GM06990 (cell line): ENCODE measurements around the gene PCCA.
"Not testable (repeated sequence)": the region's sequence is repeated elsewhere in the genome, so short reads cannot be mapped to it uniquely, and the experiment has no call there.

Experiments used
- DNase-seq: peaks from one replicate; pipeline ENCODE4 v3.0.0-alpha.2; 2011; ENCODE audit not compliant: insufficient read length; ENCODE audit errors: extremely low read depth
- H3K27me3 ChIP-seq: replicated peaks from 2 replicates; pipeline ENCODE4 v1.6.0; 2011; ENCODE audit warnings: low read length; ENCODE audit not compliant: control insufficient read depth, insufficient read depth
- H3K36me3 ChIP-seq: 2 replicates; pipeline ENCODE4 v1.5.1; 2011; ENCODE audit warnings: low read length; ENCODE audit not compliant: control insufficient read depth, insufficient read depth
- H3K4me3 ChIP-seq: replicated peaks from 2 replicates; pipeline ENCODE4 v1.5.1; 2011; ENCODE audit warnings: low read depth, mild to moderate bottlenecking, control low read depth, low read length
- TF ChIP-seq, protein P1 (sequence below): IDR thresholded peaks from 2 replicates; pipeline ENCODE4 v1.5.1; 2011; ENCODE audit warnings: low read length, control low read depth, mild to moderate bottlenecking, inconsistent platforms; ENCODE audit not compliant: insufficient read depth, poor library complexity, severe bottlenecking

The PCCA gene

DNA sequence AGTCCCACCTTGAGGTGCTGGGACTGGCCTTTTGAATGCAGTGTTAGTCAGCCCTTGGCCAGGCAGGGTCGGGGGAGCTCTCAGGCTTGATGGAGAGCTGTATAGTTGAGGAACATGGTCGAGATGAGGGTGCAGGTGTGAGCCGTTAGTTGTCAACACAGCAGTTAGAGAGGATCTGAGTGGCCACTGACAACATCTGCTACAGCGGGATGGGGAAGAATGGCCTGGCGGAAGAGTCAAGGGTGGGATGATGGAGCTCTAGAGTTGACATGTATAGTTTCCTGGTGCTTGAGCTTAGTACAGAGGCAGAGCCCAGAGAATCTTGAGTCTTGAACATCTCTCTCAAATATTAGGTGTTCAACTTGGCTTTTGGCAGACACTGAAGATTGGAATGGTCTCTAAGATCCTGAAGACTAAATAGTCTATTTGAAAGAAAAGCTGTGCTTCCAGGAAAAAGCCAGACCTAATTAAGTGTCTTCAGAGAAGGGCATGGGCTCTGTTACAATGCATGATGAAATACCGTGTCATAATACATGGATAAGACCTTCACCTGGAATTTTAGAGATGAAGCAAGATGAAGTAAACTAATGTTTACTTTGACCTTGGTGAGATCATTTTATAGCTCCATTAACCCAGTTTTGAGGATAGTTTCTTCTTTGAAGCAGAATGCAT, 9.7 kb downstream of the PCCA start:
- no peak for DNase-seq
- TF ChIP-seq, protein P1, sequence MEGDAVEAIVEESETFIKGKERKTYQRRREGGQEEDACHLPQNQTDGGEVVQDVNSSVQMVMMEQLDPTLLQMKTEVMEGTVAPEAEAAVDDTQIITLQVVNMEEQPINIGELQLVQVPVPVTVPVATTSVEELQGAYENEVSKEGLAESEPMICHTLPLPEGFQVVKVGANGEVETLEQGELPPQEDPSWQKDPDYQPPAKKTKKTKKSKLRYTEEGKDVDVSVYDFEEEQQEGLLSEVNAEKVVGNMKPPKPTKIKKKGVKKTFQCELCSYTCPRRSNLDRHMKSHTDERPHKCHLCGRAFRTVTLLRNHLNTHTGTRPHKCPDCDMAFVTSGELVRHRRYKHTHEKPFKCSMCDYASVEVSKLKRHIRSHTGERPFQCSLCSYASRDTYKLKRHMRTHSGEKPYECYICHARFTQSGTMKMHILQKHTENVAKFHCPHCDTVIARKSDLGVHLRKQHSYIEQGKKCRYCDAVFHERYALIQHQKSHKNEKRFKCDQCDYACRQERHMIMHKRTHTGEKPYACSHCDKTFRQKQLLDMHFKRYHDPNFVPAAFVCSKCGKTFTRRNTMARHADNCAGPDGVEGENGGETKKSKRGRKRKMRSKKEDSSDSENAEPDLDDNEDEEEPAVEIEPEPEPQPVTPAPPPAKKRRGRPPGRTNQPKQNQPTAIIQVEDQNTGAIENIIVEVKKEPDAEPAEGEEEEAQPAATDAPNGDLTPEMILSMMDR = no peak
- Histone ChIP-seq H3K4me3 (no peak overlapping the region), H3K36me3 (no peaks in the 10 kb centered on the region), H3K27me3 (no peaks in the 10 kb centered on the region)

DNA sequence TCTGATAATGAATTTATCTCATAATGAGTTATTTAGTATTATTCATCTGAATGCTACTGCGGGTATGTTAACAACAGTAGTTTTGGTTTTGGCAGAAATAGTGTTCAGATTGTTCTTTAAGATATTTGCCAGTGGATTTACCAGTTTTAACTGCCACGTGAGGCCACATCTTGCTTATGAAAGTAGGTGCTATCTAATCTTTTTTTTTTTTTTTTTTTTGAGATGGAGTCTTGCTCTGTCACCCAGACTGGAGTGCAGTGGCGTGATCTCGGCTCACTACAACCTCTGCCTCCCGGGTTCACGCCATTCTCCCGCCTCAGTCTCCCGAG, 10.2 kb downstream of the PCCA start:
- DNase-seq, H3K36me3 ChIP-seq, H3K4me3 ChIP-seq, H3K27me3 ChIP-seq: not testable (repeated sequence)

DNA sequence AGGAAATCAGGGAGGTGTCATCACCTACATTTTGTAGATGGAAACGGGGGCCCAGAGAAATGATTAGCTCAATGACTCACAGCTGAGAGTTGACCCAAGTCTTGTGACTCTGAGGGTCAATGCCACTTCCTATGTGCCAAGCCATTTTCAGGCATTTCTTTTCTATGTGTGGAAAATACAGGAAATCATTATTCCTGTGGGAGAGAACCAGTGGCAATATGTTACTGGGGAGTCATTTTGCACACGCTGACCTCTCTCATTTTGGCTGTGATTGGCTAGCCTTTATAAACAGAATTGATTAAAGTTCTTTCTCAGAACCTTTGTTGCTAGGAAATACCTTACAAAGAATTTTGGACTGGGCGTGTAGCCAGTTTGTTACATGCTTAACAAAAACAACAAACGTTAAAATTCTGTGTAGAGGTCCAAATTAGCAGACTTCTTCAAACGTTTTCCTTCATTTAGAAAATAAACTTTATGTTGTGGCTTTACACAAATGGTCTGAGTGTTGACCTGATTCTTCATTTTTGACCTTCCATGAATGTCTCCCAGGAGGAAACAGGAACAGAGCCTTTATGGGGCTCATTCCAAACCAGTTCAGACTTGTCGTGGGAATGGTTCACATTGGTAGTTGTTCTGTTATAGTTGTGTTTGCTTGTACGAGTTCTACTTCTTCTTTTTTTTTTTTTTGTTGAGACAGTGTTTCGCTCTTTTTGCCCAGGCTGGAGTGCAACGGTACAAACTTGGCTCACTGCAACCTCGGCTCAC, 11.4 kb downstream of the PCCA start:
- TF ChIP-seq, protein P1 = no peak
- H3K27me3 ChIP-seq = no peaks in the 10 kb centered on the region
- no peak for DNase-seq
- H3K36me3 ChIP-seq = no peaks in the 10 kb centered on the region
- no peak overlapping the region for H3K4me3 ChIP-seq

DNA sequence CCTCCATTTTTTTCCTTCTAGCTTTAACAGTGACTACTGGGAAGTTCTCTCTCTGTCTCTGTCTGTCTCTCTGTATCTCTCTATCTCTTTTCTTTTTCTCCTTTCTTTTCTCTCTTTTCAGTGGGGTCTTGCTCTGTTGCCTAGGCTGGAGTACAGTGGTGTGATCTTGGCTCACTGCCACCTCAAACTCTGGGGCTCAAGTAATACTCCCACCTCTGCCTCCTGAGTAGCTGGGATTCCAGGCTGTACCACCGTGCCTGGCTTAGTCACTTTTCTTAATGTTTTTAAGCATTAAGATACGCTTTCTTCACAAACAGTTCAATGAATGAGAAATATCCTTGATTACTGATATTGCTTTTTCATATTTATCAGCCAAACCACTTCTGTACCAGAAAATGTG, 13.1 kb downstream of the PCCA start:
- DNase-seq = no peak

DNA sequence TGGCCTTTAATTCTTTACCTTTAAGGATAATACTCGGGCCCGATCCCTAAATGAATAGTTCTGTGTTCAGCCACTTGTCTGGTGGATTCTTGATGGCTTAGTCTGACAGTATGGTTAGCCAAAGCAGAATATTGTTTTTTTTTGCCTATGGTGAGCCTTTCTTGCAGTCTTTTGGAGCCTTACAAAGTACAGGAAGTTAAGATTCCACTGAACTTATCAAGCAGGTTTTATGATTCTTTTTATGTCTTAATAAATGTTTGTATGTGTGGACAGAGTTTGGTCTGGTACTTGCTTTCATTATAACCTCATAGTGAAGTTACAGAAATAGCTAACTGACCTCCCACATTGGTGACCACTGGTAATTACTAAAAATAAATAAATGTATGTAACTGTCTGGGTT, 17.1 kb downstream of the PCCA start:
- no peaks in the 10 kb centered on the region for H3K36me3 ChIP-seq
- no peak overlapping the region for H3K4me3 ChIP-seq
- H3K27me3 ChIP-seq = no peaks in the 10 kb centered on the region
- DNase-seq = no peak
- TF ChIP-seq, protein P1 = no peak

More for the DNA sequence above, 13.1 kb downstream of the PCCA start:
- H3K27me3 ChIP-seq = no peaks in the 10 kb centered on the region
- TF ChIP-seq, protein P1 = no peak
- H3K4me3 ChIP-seq = no peak overlapping the region
- H3K36me3 ChIP-seq = no peaks in the 10 kb centered on the region

DNA sequence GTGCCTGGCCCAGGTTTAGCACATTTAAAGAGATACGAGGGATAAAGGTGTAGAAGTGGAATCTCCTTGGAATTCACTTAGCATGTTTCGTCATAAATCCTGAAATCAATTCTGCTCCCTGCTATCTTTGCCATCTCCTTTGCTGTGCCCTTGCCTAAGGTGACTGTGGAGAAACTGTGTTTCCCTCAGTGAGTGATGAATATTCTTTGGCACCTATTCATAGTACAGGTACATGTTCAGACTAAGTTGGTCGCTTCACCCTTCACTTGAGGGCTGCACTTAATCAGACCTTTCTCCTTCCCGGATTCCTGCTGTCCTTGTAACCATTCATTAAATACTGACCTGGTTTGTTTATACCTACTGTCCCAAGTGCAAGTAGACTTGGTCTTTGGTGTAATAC, 17.8 kb downstream of the PCCA start:
- TF ChIP-seq, protein P1 = no peak
- H3K36me3 ChIP-seq = no peaks in the 10 kb centered on the region
- H3K27me3 ChIP-seq = no peaks in the 10 kb centered on the region
- no peak for DNase-seq
- H3K4me3 ChIP-seq = no peak overlapping the region
